COR-L47 (cell line): ENCODE results near the gene GRIN2C.

Experiments
- DNase-seq: peaks from one replicate; lab custom pipeline; 2025; lab: John Stamatoyannopoulos, UW

GRIN2C gene

GRCh38 chr17:74864297-74864865, 4.7 kb upstream of the GRIN2C start:
- DNase-seq, result no peak

- no peak for DNase-seq
Observed at GRCh38 chr17:74863420-74864296, 4.0 kb upstream of the GRIN2C start.

DNA sequence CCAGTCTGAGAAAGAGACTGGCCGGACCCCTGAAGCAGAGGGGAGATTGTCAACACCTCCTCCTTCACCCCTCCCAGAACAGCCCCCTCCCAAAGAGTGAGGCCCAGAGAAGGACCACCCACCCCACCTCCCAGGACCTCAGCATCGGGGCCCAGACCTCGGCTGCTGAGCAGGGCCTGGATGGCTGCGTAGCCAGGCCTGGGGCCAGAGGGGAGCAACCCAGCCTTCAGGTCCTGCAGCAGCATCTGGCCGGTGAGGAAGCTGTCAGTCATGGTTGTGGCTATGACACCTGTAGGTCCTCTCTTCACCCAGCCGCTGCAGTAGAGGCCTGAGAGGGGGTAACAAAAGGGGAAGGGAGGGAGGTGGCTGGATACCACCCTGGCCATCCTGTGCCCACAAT, 3.2 kb upstream of the GRIN2C start:
- DNase-seq, result no peak

GRCh38 chr17:74862108-74862901, 2.6 kb upstream of the GRIN2C start:
- peak; percentile 55 for DNase-seq

DNA sequence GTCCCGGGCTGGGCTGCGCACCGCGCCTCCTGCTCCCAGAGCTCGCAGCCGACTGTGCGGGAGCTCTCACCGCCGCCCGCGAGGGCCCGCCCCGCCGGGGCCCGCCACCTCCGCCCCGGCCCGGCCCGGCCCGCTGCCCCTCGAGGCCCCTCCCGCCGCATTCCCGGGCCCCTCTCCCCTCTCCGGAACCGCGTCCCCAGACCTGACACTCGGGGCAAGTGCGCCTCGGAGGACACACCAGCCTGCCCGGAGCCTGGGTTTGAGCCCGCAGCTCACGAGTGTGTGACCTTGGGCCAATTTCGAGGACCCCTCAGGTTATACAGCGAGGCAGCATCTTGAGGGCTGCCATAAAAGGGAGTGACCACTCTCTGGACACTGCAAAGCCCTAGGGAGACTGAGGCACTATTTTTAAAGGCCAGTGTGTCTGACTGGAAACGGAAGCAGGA, 2.0 kb upstream of the GRIN2C start:
- no peak for DNase-seq

GRCh38 chr17:74860872-74861661, 1.4 kb upstream of the GRIN2C start:
- DNase-seq, result no peak

DNA sequence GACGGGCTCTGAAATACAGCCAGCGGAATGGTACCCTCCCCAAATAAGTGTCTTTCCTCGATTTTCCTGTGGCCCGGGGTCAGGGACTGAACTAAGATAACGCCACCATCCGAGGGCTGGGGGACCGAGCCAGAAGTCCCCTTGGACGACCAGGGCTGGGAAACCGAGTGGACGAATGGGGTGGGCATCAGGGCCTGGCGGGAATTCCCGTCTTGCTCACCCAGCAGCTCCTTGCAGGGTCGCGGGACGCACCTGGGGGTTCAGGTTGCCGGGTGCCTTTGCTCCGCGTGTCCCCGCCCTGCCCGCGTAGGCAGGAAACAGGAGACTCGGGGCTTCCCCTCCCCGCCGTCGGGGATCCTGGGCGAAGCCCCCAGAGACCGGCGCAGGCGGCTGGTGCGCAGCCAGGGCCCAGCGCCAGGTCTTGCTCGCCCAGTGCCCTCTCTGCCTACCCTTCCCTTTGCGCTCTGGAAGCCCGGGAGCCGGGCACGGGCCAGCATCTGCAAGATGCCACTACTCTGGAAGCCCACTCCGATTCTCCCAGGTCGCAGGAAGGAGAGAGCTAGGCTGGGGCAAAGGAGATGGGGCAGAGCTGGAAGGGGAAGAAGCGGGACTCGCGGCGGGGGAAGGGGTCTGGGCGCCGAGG, 665 bp upstream of the GRIN2C start:
- DNase-seq, result no peak

DNA sequence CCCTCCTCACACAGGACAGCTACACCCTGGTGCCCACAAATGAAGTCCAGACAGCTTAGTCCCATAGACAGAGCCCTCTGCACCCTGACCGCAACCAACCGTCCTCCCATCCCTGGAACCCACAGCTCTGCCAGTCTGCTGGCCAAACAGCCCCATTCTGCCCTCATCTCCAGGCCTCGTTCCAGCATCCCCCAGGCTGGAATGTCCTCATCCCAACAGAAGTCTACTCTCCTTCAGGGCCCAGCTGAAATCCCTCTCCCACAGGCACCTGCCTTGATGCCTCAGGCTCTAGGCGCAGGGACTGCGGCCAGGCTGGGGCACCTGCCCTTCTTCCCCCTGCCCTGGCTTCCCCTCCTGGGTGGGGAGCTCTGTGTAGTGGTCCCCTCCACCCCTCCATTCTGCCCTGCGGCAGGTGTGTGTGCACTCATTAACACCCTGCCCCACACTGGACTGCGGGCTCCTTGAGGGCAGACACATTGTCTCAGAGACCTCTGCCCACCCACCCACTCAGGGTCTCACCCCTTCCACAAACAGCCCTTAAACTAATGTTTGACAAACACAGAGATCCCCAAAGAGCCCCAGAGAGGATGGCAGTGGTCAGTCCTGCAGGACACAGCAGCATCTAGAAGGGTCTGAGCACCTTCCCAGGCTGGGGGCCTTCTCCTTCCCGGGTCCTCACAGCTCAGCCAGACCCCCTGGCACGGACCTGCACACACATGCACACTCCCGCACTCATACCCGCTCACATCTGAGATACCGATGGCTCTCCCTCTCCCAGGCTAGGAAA, 820 bp downstream of the GRIN2C start:
- no peak for DNase-seq

GRCh38 chr17:74857191-74857590, 2.5 kb downstream of the GRIN2C start:
- DNase-seq, result no peak

- no peak for DNase-seq
Observed at GRCh38 chr17:74856112-74856511, 3.6 kb downstream of the GRIN2C start.

GRCh38 chr17:74855323-74855722, 4.4 kb downstream of the GRIN2C start:
- no peak for DNase-seq

DNA sequence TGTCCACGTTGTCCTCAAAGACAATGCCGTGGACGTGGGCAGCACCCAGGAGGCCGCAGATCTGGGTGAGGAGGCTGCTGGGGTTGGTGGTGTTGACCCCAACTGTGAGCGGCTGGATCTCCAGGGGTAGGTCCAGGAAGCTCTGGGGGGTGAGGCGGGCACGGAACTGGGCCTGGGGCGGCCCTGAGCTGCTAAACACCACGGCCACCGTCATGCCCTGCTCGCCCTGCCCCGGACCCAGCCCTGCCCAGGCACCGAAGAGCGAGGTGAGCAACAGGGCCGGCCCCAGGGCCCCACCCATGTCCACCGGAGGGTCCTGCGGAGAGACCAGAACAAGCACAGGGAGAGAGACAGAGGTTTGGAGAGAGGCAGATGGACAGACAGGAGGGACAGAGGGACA, 4.9 kb downstream of the GRIN2C start:
- DNase-seq, result no peak

- no peak for DNase-seq
Observed at GRCh38 chr17:74853669-74854068, 6.0 kb downstream of the GRIN2C start.

DNA sequence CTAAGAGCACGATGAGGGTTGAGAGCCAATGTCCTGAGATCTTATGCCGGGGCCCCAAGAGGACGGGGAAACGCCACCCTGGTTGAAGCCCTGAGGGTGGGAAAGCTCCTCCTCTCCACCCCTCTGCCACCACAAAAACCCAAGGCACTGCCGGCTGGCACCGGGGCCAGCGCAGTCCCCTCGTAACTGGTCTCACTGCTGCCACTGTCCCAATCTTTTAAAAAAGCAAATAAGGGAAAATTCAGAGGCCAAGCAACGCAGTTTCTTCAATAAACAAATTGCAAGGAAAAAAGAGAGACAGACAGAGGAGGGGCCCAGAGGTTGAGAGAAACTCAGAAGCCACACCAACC, 6.7 kb downstream of the GRIN2C start:
- no peak for DNase-seq

- DNase-seq, result no peak
Observed at GRCh38 chr17:74852237-74853047, 7.2 kb downstream of the GRIN2C start.

- peak; percentile 85 for DNase-seq
Observed at GRCh38 chr17:74851612-74852236, 8.0 kb downstream of the GRIN2C start.

DNA sequence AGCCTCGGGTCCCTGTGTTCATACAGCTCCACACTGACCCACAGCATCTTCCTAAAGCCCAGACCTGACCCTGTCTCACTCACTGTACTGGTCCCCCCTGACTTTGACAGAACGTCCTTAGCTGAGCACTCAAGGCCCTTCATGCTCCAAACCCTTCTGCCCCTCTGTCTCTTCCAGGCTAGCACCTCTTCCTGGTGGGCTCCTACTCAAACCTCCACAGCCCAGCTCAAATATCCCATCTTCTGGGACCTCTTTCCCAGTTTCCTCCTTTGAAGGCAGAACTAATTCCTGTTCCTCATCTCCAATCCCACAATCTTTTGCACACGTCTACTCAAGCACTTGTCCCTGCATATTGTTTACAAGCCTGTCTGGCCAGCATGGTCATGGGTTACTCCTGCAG, 8.8 kb downstream of the GRIN2C start:
- DNase-seq, result no peak

DNA sequence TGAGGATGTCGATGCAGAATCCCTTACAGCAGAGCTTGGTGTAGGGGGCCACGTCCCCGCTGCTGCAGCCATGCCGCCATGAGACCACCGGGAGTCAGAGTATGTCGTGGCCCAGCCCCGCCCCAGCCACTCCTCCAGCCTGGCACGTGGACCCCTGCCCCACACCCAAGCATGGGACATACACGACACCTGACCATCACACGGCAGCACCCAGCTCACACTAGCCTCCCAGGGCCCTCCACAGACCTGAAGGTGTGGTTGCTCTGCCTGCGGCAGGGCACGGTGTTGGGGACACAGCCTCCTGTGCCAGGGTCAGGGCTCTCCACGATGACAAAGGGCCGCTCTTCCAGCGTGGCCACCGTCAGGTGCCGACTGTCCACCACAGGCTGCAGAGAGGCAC, 9.4 kb downstream of the GRIN2C start:
- DNase-seq, result no peak

GRCh38 chr17:74848656-74849399, 10.9 kb downstream of the GRIN2C start:
- no peak for DNase-seq
